B cell (primary cell): ENCODE data around the gene CAB39L.

Experiments used
- EZH2 ChIP-seq: IDR thresholded peaks from 2 replicates; pipeline ENCODE4 v1.6.1; 2012; ENCODE audit warnings: borderline replicate concordance, low read depth, mild to moderate bottlenecking, moderate library complexity, low read length; ENCODE audit not compliant: insufficient read depth, poor library complexity, severe bottlenecking
- TF ChIP-seq, protein P1 (sequence below): fragments of 200-600 bp; IDR thresholded peaks from one replicate; pipeline ENCODE4 v1.8.0; 2022; ENCODE audit warnings: antibody characterized with exemption, mild to moderate bottlenecking

DNA sequence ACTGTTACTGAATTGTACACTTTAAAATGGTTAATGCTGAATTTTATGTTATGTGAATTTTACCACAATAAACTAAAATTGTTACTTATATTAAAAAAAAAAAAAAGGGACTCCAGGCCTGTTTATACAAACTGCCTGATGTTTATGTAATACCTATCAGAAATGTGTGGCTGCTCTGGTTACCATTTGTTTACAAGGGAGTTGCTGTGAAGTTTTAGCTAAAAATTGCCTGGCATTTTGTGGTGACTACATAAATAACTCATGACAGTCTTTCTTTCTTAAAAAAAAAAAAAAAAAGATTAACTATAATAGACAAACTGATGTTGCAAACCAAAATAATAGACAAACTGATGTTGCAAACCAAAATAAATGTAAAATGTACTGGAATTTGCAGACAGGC, 124.3 kb downstream of the CAB39L start:
- TF ChIP-seq, protein P1, sequence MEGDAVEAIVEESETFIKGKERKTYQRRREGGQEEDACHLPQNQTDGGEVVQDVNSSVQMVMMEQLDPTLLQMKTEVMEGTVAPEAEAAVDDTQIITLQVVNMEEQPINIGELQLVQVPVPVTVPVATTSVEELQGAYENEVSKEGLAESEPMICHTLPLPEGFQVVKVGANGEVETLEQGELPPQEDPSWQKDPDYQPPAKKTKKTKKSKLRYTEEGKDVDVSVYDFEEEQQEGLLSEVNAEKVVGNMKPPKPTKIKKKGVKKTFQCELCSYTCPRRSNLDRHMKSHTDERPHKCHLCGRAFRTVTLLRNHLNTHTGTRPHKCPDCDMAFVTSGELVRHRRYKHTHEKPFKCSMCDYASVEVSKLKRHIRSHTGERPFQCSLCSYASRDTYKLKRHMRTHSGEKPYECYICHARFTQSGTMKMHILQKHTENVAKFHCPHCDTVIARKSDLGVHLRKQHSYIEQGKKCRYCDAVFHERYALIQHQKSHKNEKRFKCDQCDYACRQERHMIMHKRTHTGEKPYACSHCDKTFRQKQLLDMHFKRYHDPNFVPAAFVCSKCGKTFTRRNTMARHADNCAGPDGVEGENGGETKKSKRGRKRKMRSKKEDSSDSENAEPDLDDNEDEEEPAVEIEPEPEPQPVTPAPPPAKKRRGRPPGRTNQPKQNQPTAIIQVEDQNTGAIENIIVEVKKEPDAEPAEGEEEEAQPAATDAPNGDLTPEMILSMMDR = no peak
- TF ChIP-seq EZH2 = no peak
